ENCODE data around the gene NEDD4L.

Gene NEDD4L

GRCh38 chr18:58188996-58189395 lies 145.0 kb downstream of the NEDD4L start:
- no peak for DNase-seq

- DNase-seq: no peak
These were observed 147.0 kb downstream of the NEDD4L start for GRCh38 chr18:58190842-58191530.

DNA sequence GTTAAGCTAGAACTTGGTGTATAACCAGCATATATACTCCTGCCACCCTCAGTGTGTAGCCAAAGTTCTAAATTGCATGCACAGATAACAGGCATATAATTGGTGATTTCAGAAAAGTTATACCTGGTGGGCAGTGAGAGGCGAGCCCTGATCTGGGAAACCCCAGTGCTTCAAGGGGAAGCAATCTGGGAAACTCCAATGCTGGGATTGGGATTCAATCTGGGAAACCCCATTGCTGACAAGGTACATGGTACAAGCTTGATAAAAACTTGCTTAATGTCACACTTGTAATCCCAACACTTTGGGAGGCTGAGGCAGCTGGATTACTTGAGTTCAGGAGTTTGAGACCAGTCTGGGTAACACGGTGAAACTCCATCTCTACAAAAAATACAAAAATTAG lies 147.6 kb downstream of the NEDD4L start:
- no peak for DNase-seq

- no peak for DNase-seq
These were observed 148.5 kb downstream of the NEDD4L start for GRCh38 chr18:58192519-58192918.

DNA sequence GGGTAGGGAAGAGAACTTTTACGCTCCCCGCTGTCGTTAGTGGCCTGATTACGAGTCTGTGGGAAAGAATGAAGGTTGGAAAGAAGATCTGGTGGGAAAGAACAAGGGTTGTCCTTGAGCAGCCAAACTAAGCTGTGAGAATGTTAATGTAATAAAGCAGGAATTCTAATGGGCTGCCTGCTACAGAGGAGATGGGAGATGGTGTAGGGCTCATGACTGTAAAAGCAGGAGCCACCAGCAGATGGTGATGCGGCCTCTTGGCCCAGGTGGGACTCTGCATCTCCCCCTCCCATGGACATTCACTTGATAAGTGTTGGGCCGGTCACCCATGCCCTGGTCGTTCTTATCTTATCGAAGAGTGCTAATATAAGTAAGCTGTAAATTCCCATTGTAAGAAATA lies 150.0 kb downstream of the NEDD4L start:
- DNase-seq: no peak

DNA sequence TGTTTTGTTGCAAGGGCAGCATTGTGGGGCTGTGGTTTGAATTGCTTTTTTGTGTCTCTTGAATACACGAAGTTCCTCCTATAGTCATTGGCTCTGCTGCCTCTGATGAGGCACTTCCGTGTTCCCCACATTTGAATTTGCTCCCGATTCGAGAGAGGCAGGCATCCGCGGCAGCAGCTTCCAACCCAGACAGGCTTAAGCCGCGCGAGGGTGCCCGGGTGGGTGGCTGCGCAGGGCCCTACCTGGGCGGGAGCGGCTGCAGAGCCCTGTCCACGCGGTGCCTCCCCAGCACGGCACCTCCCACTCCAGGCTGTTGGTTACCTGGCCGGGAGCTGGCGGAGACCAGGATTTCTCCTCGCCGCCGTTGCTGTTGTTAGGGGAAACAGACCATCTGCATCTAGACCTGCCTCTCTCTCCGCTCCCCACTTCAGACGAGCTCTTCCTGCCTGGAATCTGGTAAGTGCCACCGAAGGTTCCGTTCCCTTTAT lies 151.3 kb downstream of the NEDD4L start:
- DNase-seq: peak; percentile 15 to 23

GRCh38 chr18:58196164-58196563 lies 152.1 kb downstream of the NEDD4L start:
- no peak for DNase-seq

DNA sequence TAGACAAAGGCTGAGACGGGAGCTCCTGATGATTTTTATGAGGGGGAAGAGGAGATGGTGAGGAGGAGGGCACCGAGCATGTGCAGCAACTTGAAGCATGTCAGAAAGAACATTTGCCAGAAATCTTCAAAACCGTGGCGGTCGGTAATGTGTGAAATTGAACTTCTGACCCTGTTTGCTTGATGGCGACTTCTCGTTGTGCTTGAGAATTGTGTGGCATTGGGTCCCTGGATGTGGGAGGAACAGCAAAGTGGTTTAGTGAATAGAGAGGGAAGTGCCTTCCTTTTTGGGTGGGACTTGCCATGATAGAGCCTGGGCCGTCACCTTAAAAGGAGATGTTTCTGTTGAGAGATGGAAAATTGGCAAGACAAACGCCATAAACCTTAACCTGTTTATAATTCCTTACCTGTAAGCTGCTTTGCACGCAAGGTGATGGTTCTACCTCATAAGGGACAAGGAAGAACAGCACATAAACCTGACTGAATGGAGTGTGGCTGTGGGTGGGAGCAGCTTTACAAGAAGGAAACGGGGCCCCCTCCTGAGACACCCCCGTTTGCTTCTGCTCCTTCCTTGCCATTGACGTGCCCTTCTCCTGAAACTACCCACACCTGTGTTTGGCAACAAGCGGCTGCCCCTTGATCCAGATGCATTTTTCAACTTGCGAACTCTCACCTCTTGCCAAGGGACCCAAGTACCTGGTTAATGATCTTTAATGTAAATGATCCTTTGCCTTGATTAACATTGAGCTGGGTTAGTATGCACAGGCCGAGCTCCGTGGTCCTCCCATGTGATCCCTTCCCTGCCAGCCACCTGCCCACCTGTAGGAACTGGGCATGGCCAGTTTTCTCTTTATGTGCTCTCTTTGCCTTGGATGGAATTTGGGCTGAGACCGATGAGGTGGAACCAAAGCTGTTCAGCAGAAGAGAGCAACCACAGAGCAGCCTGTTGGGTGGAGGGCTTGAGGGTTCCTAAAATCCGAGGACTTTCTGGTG lies 153.2 kb downstream of the NEDD4L start:
- DNase-seq: no peak

DNA sequence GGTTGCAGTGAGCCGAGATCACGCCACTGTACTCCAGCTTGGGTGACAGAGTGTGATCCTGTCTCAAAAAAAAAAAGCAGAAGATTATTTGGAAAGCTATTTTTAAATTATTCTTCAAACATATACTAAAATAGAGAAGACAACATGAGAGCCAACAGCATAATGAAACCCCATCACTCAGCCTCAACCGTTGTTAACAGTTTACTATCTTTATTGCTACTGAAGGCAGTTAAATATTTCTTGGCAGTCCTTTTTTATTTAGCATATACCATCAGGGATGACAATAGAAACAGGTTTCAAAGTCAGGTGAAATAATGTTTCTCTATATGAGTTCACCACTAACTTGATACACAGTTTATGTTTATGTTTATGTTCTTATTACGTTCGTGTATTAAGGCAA lies 157.2 kb downstream of the NEDD4L start:
- DNase-seq: no peak

- no peak for DNase-seq
These were observed 158.0 kb downstream of the NEDD4L start for GRCh38 chr18:58201733-58202730.

DNA sequence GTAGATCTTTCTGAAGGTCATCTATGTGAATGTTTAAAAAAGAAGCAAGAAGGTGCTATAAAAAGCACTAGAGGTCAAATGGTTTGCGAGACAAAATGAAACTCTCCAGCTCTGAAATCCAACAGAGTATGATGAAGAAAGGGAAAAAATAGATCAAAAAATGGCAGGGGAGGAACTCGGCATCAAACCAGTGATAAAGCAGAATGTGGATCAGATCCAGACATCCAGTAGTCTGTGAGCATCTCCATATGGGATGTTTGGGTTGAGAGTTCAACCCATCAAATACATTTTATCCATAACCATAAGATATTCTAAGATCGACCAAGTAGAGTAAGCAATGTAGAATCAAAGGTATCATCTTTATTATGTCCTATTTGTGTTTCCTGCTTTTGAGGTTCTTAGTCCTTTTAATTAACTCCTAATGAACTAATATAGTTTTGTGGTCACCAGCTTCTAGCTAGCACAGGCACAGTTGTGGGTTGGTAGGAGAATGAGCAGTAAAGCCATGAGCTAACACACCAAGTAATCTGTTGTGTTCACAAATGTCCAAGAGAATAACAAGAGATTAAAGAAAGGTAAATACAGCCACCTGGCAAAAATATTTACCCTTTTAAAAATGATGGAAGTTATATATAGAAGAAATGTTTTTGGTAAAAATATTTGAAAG lies 160.9 kb downstream of the NEDD4L start:
- no peak for DNase-seq

GRCh38 chr18:58205443-58206160 lies 161.6 kb downstream of the NEDD4L start:
- DNase-seq: no peak

DNA sequence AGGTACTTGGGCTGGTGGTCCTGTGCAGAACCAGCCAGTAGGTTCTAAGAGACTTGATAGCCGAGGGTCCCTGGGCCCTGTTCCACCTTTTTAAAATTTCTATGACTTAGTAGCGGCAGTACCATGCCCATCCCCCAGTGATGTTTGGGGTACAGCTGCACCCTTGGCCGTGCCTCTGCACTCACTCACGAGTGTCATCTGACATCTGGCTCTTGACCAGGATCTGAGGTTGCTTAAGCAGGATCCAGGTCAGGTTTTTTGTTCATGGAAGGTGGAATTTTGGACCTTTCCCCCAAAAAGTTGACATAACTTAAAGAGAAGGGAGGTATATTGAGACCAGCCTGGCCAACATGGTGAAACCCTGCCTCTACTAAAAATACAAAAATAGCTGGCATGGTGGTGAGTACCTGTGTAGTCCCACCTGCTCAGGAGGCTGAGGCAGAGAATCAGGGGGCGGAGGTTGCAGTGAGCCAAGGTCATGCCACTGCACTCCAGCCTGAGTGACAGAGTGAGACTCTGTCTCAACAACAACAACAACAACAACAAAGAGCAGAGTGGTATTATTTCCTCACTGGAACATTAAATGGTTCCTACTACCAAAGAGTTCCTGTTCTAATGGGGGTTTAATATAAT lies 163.6 kb downstream of the NEDD4L start:
- no peak for DNase-seq

- DNase-seq: no peak
These were observed 164.3 kb downstream of the NEDD4L start for GRCh38 chr18:58208207-58208932.

GRCh38 chr18:58209326-58209725 lies 165.3 kb downstream of the NEDD4L start:
- no peak for DNase-seq

- no peak for DNase-seq
These were observed 167.5 kb downstream of the NEDD4L start for GRCh38 chr18:58211510-58211909.

GRCh38 chr18:58212274-58212673 lies 168.2 kb downstream of the NEDD4L start:
- no peak for DNase-seq

DNA sequence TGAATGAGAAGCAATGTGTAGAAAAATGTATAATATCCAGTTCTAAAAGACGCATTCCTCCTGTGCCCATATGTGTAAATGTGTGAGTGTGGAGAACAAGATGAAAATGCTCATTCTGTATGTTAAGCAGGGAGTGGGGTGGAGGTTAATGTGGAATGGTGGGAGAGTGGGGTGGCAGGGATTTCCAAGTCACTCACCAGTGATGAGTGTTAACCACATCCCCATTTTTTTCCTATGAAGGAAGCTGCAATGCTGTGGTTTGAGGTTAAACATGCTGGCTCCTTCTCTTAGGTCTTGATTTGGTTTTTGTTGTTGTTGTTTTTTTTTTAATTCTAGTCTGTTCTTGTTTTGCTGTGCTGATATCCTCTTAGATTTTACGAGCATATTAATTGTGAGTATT lies 169.4 kb downstream of the NEDD4L start:
- peak; percentile 18 to 29 for DNase-seq

DNA sequence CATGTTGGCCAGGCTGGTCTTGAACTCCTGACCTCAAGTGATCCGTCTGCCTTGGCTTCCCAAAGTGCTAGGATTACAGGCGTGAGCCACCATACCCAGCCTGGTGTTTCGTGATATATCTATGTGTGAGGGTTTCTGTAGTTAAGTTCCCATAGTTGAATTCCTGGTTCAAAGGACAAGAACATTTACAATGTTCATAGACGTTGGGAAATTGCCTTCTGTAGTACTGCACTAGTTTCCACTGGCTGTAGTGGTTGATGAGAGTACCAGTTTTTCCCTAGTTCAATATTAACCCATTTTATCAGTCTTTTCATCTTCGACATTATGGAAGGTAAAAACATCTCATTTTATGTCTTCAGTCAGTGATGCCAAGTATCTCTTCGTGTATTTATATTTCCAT lies 171.0 kb downstream of the NEDD4L start:
- DNase-seq: no peak

GRCh38 chr18:58216071-58216481 lies 172.1 kb downstream of the NEDD4L start:
- DNase-seq: no peak
